B cell (primary cell): ENCODE measurements around the gene LBX2.

Experiments
- CTCF ChIP-seq: fragments of 200-600 bp; IDR thresholded peaks from one replicate; pipeline ENCODE4 v1.8.0; 2022; ENCODE audit warnings: antibody characterized with exemption, mild to moderate bottlenecking
- EZH2 ChIP-seq: IDR thresholded peaks from 2 replicates; pipeline ENCODE4 v1.6.1; 2012; ENCODE audit warnings: borderline replicate concordance, low read depth, mild to moderate bottlenecking, moderate library complexity, low read length; ENCODE audit not compliant: insufficient read depth, poor library complexity, severe bottlenecking

GRCh38 chr2:74458938-74459363 lies 40.5 kb downstream of the LBX2 start:
- TF ChIP-seq CTCF (no peak), EZH2 (no peak)
